Measurements from ENCODE around the gene CRB3. TPM values are rescaled to one million over a fixed set of nuclear protein-coding genes. Genes with fewer than 3 reads are reported as not detected.

CRB3 gene
- total RNA-seq, 2 experiments from 2014 or later, result 1.2 to 1.8 TPM

DNA sequence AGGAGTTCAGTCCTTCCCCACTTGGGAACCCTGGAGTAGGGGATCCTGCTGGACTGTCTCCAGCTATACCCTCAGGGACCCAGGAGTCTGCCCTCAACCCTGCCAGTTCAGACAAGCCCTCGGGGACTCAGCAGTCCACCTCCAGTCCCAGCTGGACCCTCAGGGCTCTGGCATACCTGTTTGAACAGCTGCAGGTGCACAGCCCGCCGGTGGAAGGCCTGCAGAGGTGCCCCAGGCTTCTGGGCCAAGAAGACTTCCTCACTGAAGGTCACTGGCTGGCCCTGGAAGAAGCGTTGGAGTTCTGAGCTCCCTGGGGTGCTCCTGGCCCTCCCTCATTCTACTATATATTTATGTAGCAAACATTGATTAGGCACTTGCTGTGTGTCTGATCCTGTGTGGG is 8.6 kb downstream of the CRB3 start:
- Mint-ChIP-seq H3K4me1 (peaks cover 3% of the 10 kb centered on the region), H3K4me3 (no peak overlapping the region), H3K9me3 (ENCODE audit: low read depth) (no peaks in the 10 kb centered on the region), H3K36me3 (ENCODE audit: low read depth) (peaks cover 35% of the 10 kb centered on the region), H3K27ac (no peak overlapping the region), H3K27me3 (no peaks in the 10 kb centered on the region)
- ChIA-PET CTCF (interaction anchor here (0.6 kb wide), 1 partner anchor 38 kb away, joined by 4 read pairs; no protein-coding TSS in a partner anchor), POLR2A (no interaction called here)
- ATAC-seq (no peak), DNase-seq (no peak)
- intact Hi-C loops (cut with DNase I, micrococcal nuclease), result no loop called here

DNA sequence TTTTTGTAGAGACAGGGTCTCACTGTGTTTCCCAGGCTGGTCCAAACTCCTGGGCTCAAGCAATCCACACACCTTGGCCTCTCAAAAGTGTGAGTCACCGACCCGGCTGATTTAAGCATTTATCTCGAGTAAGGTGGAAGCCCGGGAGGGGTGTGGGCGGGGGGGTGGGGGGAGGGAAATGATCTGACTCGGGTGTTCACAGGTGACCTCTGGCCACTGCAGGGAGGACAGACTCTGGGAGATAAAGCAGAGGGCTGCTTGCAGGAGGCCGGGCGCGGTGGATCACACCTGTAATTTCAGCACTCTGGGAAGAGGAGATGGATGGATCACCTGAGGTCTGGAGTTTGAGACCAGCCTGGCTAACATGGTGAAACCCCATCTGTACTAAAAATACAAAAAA is 9.6 kb downstream of the CRB3 start:
- Mint-ChIP-seq H3K9me3 (ENCODE audit: low read depth) (no peaks in the 10 kb centered on the region), H3K4me1 (peaks cover 3% of the 10 kb centered on the region), H3K4me3 (no peak overlapping the region), H3K36me3 (ENCODE audit: low read depth) (peaks cover 29% of the 10 kb centered on the region), H3K27me3 (no peaks in the 10 kb centered on the region), H3K27ac (no peak overlapping the region)
- intact Hi-C loops (cut with DNase I, micrococcal nuclease), result no loop called here
- POLR2A ChIA-PET, result no interaction called here
- DNase-seq, result no peak
- CTCF ChIA-PET, result no interaction called here
- ATAC-seq, result no peak

DNA sequence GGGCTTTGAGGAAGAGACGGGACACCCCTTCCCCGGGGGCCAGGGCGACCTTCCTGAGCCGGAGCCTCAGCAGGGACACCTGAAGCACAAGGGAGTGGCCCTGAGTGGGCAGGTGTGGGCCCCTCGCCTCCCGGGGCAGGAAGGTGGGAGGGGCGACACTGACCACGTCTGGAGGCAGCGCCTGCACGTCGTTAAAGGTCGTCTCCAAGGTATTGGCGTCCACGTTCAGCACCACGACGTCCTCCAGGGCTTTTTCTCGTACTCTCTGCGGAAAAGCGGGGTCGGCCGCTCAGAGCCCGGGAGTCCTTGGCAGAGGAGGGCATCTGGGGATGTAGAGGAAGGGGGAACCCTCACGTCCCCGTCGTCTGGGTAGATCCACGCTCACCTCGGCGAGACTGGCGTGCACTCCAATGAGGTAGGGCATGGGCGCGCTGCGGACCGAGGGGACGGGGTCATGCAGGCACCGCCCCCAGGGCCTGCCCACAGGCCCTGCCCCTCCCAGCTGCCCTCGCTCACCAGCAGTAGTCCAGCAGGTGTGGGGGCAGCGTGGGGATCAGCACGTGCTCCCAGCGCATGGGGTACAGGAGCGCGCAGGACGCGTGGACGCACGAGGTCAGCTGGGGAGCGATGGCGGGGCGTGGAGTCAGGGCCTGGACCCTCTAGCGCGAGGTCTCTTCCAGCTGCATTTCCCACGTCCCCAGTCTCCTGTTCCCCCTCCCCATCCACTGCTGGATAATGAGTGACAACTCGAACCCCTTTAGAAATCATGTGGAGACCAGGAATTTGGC is 11.4 kb downstream of the CRB3 start:
- POLR2A ChIA-PET, result no interaction called here
- no peak for DNase-seq
- no peak overlapping the region for H3K27ac Mint-ChIP-seq
- intact Hi-C loops (cut with DNase I, micrococcal nuclease), result loop anchor here in 1 of 2 experiments (1.0 kb wide), 3 partner anchors 15 to 102 kb away; no protein-coding TSS in a partner anchor
- H3K36me3 Mint-ChIP-seq (ENCODE audit: low read depth), result peaks cover 21% of the 10 kb centered on the region
- ATAC-seq, result no peak
- CTCF ChIA-PET, result interaction anchor here (0.5 kb wide), 1 partner anchor 113 kb away, joined by 3 read pairs; no protein-coding TSS in a partner anchor
- no peaks in the 10 kb centered on the region for H3K9me3 Mint-ChIP-seq (ENCODE audit: low read depth)
- H3K27me3 Mint-ChIP-seq, result no peaks in the 10 kb centered on the region
- no peak overlapping the region for H3K4me3 Mint-ChIP-seq
- peaks cover 12% of the 10 kb centered on the region for H3K4me1 Mint-ChIP-seq

DNA sequence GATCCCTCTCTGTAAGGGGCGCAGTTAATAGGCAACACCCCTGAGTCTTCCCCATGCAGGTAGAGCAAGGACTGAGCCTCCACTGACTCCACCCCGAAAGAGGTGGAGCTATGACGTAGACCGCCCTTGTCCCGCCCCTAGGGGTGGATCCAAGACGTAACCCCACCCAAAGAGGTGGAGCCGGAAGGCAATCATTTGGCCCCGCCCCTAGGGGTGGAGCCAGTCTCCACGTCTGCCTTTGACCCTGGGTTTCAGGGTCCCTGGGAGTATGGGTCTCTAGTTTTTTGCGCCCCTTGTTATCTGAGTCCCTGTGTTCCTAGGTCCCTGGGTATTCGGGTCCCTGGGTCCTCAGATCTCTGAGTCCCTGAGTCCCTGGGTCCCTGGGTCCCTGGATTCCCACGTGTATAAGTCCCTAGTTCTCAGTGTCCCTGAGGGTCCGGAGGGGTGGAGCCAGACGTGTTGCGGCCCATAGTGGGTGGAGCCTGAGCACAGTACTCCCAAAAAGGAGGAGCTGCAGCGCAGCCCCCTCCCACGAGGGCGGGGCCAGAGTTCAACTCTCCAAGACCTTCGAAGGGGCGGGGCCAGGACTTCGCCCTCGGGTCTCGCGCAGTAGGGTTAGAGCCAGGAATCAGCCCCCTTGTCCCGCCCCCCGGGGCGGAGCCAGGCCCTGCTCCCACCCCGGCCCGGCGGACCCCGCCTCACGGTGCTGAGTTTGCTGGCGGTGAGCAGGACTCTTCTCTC is 12.3 kb downstream of the CRB3 start:
- Mint-ChIP-seq H3K9me3 (ENCODE audit: low read depth) (no peaks in the 10 kb centered on the region), H3K4me1 (peaks cover 16% of the 10 kb centered on the region), H3K27ac (no peak overlapping the region), H3K36me3 (ENCODE audit: low read depth) (peaks cover 20% of the 10 kb centered on the region), H3K4me3 (no peak overlapping the region), H3K27me3 (no peaks in the 10 kb centered on the region)
- ChIA-PET POLR2A (interaction anchor here (0.5 kb wide), 1 partner anchor 85 kb away, joined by 12 read pairs; no protein-coding TSS in a partner anchor), CTCF (interaction anchor here (1.3 kb wide), 1 partner anchor 387 kb away, joined by 3 read pairs; no protein-coding TSS in a partner anchor)
- intact Hi-C loops (cut with DNase I, micrococcal nuclease), result loop anchor here in 1 of 2 experiments (1.0 kb wide), 3 partner anchors 16 to 103 kb away; no protein-coding TSS in a partner anchor
- DNase-seq (peak; percentile 84), ATAC-seq (peak; percentile 88)

DNA sequence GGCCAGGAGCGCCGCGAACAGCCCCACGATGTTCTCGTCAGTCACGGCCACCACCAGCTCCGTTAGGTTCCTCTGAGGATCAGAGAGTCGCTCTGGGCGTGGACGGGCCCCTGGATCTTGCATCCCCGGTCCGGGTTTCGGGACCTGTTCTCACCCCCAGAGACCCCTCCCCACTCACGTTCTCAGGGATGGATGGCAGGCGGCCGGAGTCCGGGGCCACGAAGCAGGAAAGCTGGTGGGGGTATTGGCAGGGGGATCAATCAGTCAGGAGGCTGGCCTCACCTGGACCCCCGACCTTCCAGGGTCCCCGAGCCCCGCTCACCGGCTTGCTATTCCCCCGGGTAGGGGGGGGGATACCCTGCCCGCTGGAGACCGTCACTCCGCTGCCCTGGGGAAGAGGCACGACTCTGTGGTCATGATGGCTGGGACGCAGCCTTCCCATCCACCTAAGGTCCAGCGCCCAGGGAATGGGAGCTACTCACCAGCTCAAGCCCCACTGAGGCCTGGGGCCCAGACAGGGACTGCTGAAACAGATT is 12.9 kb downstream of the CRB3 start:
- H3K36me3 Mint-ChIP-seq (ENCODE audit: low read depth), result peaks cover 20% of the 10 kb centered on the region
- no peak overlapping the region for H3K27ac Mint-ChIP-seq
- no peak overlapping the region for H3K4me3 Mint-ChIP-seq
- intact Hi-C loops (cut with DNase I, micrococcal nuclease), result loop anchor here in 1 of 2 experiments (1.0 kb wide), 3 partner anchors 17 to 104 kb away; no protein-coding TSS in a partner anchor
- ATAC-seq, result no peak
- peaks cover 17% of the 10 kb centered on the region for H3K4me1 Mint-ChIP-seq
- no peaks in the 10 kb centered on the region for H3K27me3 Mint-ChIP-seq
- CTCF ChIA-PET, result interaction anchor here (1.3 kb wide), 1 partner anchor 386 kb away, joined by 3 read pairs; no protein-coding TSS in a partner anchor
- no peaks in the 10 kb centered on the region for H3K9me3 Mint-ChIP-seq (ENCODE audit: low read depth)
- no peak for DNase-seq
- POLR2A ChIA-PET, result interaction anchor here (0.5 kb wide), 1 partner anchor 86 kb away, joined by 12 read pairs; no protein-coding TSS in a partner anchor

DNA sequence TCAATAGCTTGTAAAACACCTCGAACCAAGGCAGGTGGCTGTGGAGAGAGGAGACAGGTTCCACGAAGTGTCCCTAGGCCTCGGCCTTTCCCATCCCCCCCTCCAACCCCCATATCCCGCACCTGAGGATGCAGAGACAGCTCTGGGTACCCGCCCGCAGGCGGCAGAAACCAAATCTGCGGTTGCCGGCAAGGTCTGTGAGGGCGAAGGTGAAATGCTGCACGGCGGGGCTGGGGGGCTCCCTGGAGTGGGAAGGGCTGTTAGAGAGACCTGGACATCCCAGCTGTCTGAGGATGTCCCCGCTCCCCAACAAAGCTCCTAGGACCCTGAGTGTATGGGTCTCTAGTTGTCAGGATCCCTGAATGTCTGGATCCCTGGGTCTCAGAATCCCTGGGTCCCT is 14.7 kb downstream of the CRB3 start:
- H3K9me3 Mint-ChIP-seq (ENCODE audit: low read depth), result no peaks in the 10 kb centered on the region
- peaks cover 18% of the 10 kb centered on the region for H3K36me3 Mint-ChIP-seq (ENCODE audit: low read depth)
- H3K27me3 Mint-ChIP-seq, result no peaks in the 10 kb centered on the region
- H3K27ac Mint-ChIP-seq, result no peak overlapping the region
- H3K4me1 Mint-ChIP-seq, result peaks cover 27% of the 10 kb centered on the region
- H3K4me3 Mint-ChIP-seq, result no peak overlapping the region
- intact Hi-C loops (cut with DNase I, micrococcal nuclease), result no loop called here
- ChIA-PET CTCF (interaction anchor here (1.0 kb wide), 1 partner anchor 90 kb away, joined by 3 read pairs; no protein-coding TSS in a partner anchor), POLR2A (no interaction called here)
- DNase-seq (no peak), ATAC-seq (no peak)

DNA sequence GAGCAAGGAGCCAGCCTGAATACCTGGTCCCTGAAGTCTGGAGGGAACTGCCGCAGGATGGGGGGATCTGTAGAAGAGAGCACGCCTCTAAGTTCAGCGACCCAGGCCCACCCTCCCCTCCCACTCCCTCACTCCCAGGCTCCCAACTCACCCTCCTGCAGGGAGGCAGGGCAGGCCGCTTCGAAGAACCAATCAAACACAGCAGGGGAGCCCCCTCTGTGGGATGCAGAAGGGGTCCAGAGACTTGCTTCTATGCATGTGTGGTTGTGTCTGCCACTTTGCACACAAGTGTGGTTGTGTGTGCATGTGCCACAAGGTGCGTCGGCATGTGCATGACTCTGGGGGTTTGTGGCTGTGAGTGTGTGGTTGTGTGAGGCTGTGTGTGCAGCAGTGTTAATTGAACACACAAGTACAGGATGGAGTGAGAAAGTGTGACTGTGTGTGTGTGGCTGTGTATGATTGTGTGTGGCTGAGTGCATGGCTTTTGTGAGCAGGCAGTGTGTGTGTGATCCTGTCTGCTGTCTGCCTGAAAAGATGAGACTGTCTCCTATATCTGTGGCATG is 15.8 kb downstream of the CRB3 start:
- ATAC-seq (no peak), DNase-seq (no peak)
- Mint-ChIP-seq H3K36me3 (ENCODE audit: low read depth) (peaks cover 12% of the 10 kb centered on the region), H3K9me3 (ENCODE audit: low read depth) (no peaks in the 10 kb centered on the region), H3K27ac (peak overlapping the region; percentile 37), H3K4me3 (peak overlapping the region; percentile 88), H3K27me3 (no peaks in the 10 kb centered on the region), H3K4me1 (peaks cover 25% of the 10 kb centered on the region)
- intact Hi-C loops (cut with DNase I, micrococcal nuclease), result no loop called here
- POLR2A ChIA-PET, result no interaction called here
- CTCF ChIA-PET, result interaction anchor here (0.7 to 1.0 kb wide), 3 partner anchors 11 to 224 kb away, joined by 3 to 4 read pairs (median 3); no protein-coding TSS in a partner anchor

DNA sequence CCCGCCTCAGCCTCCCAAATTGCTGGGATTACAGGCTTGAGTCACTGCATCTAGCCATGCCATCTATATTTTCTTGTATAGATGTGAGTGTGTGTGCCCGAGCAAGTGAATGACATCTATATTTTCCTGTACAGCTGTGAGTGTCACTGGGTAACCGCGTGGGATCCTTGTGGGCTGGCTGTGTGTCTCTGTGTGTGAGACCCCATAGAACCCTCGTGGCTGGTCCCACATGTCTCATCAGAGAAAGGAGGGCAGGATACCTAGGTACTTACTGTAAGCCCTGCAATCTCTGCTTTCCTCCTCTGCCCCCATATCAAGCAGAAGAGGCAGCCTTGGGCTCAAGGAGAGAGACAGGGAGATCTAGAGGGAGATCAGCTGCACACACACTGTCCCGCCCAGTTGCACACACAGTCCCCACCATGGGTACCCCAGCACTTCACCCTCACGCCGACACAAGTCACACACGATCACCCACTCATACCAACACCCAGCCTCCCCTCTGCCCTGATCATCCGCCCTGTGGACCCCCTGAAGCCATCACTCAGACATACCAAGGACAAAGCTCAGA is 16.9 kb downstream of the CRB3 start:
- H3K36me3 Mint-ChIP-seq (ENCODE audit: low read depth), result peaks cover 7% of the 10 kb centered on the region
- peaks cover 25% of the 10 kb centered on the region for H3K4me1 Mint-ChIP-seq
- peak; percentile 57 for DNase-seq
- peak overlapping the region; percentile 96 for H3K27ac Mint-ChIP-seq
- ATAC-seq, result peak; percentile 24
- POLR2A ChIA-PET, result interaction anchor here (0.5 to 1.8 kb wide), 4 partner anchors 10 to 299 kb away, joined by 3 to 6 read pairs (median 4); no protein-coding TSS in a partner anchor
- peak overlapping the region; percentile 88 for H3K4me3 Mint-ChIP-seq
- intact Hi-C loops (cut with DNase I, micrococcal nuclease), result loop anchor here in 1 of 2 experiments (1.0 kb wide), 2 partner anchors 21 to 108 kb away; no protein-coding TSS in a partner anchor
- H3K27me3 Mint-ChIP-seq, result no peaks in the 10 kb centered on the region
- H3K9me3 Mint-ChIP-seq (ENCODE audit: low read depth), result no peaks in the 10 kb centered on the region
- CTCF ChIA-PET, result interaction anchor here (0.7 to 1.3 kb wide), 5 partner anchors 10 to 241 kb away, joined by 3 to 7 read pairs (median 4); no protein-coding TSS in a partner anchor

DNA sequence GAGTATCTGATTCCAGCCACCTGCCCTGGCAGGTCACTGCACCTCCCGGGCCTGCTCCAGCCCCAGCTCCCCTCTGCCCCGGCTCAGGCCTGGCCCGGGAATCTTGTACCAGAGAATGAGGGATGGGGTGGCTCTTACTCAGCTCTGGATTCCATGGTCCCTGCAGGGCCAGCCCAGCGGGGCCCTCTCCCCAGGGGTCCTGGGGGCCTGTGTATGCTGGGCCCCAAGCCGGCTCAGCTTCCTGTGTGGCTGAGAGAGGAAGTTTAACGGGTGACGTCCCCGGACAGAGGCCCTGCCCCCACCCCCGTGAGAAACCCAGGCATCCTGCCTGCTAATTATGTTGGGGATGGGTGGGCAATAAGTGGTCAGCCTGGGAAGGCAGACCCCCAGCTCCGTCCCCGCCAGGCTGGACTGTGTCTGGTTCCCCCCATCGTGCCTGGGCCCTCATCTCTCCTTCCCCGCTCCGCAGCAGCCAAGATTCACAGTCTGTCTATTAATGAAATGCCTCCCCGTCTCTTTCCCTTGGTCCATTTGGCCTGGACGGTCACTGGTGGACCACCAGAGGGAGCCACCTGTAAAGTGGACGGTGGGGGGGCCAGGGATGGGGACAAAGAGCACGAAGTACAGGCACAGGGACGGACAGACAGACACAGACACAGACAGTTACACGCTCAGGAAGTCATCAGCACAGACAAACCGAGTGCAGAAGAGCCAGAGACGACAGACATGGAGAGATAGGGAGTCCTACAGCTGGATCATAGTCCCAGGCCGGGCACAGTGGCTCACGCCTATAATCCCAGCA is 17.7 kb downstream of the CRB3 start, which contains the start of gene DENND1C:
DENND1C (minus strand) TSS at position 247 of the 802 bp plus-strand sequence; CDS start at position 155, 92 bp downstream.
- H3K4me3 Mint-ChIP-seq, result peak within 1 kb of the TSS; percentile 88
- ChIA-PET POLR2A (interaction anchor here (0.5 to 1.8 kb wide), 6 partner anchors 10 to 298 kb away, joined by 3 to 6 read pairs (median 4); partner anchors contain the start of gene KHSRP), CTCF (interaction anchor here (0.5 to 1.3 kb wide), 6 partner anchors 10 to 332 kb away, joined by 3 to 7 read pairs (median 4); partner anchors contain the start of gene TNFSF9)
- no peaks in the 10 kb centered on the region for H3K27me3 Mint-ChIP-seq
- DNase-seq (peak; percentile 84), ATAC-seq (peak; percentile 79)
- no peaks in the 10 kb centered on the region for H3K9me3 Mint-ChIP-seq (ENCODE audit: low read depth)
- H3K27ac Mint-ChIP-seq, result peak within 1 kb of the TSS; percentile 96
- intact Hi-C loops (cut with DNase I, micrococcal nuclease), result loop anchor here (1.0 to 2.0 kb wide), 3 partner anchors 21 to 108 kb away; no protein-coding TSS in a partner anchor
- peaks cover 25% of the 10 kb centered on the region for H3K4me1 Mint-ChIP-seq
- peaks cover 2% of the 10 kb centered on the region for H3K36me3 Mint-ChIP-seq (ENCODE audit: low read depth)

DNA sequence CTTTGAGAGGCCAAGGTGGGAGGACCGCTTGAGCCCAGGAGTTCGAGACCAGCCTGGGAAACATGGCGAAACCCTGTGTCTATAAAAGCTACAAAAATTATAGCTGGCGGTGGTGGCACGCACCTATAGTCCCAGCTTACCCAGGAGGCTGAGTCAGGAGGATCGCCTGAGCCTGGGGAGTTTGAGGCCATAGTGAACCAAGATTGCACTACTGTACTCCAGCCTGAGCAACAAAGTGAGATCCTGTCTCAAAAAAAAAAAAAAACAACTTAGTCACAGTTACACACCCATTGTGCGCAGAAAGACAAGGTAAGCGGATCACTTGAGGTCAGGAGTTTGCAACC is 18.2 kb downstream of the CRB3 start:
- peak overlapping the region; percentile 88 for H3K4me3 Mint-ChIP-seq
- intact Hi-C loops (cut with DNase I, micrococcal nuclease), result loop anchor here (1.0 to 2.0 kb wide), 2 partner anchors 22 to 34 kb away; no protein-coding TSS in a partner anchor
- peak overlapping the region; percentile 96 for H3K27ac Mint-ChIP-seq
- DNase-seq, result peak; percentile 66
- POLR2A ChIA-PET, result interaction anchor here (0.7 kb wide), 2 partner anchors 55 to 58 kb away, joined by 3 to 4 read pairs; partner anchors contain the start of gene KHSRP
- peak; percentile 61 for ATAC-seq
- peaks cover 25% of the 10 kb centered on the region for H3K4me1 Mint-ChIP-seq
- no peaks in the 10 kb centered on the region for H3K9me3 Mint-ChIP-seq (ENCODE audit: low read depth)
- peaks cover 2% of the 10 kb centered on the region for H3K36me3 Mint-ChIP-seq (ENCODE audit: low read depth)
- no peaks in the 10 kb centered on the region for H3K27me3 Mint-ChIP-seq
- CTCF ChIA-PET, result interaction anchor here (0.6 to 1.0 kb wide), 3 partner anchors 15 to 289 kb away, joined by 4 read pairs; partner anchors contain the start of gene TNFSF9
